ENCODE measurements around the gene YY1AP1.
"Not testable (repeated sequence)": the region's sequence is repeated elsewhere in the genome, so short reads cannot be mapped to it uniquely, and the experiment has no call there.

YY1AP1 gene

GRCh38 chr1:155713075-155713474, 24.5 kb upstream of the YY1AP1 start:
- DNase-seq (ENCODE audit: low read depth in 1 of 2, low spot score in 1 of 2) = no peak
- H3K27me3 ChIP-seq (ENCODE audit: insufficient read depth, poor library complexity, severe bottlenecking) = no peaks in the 10 kb centered on the region
- H3K4me3 ChIP-seq (replicated peaks; ENCODE audit: insufficient read depth, low read length) = no peak overlapping the region
- TF ChIP-seq SPI1 (IDR thresholded peaks at IDR 0.05; ENCODE audit: borderline replicate concordance, low read depth) (no peak), POLR2AphosphoS5 (IDR thresholded peaks at IDR 0.05; ENCODE audit: low read depth) (no peak), CTCF (IDR thresholded peaks at IDR 0.05; ENCODE audit: insufficient read depth, low read length) (no peak), REST (IDR thresholded peaks at IDR 0.05; ENCODE audit: insufficient replicate concordance, low read depth) (no peak), GABPA (IDR thresholded peaks at IDR 0.05; ENCODE audit: low read depth) (no peak)
- no peak overlapping the region for H3K27ac ChIP-seq (replicated peaks)

- not testable (repeated sequence) for DNase-seq (ENCODE audit: low read depth in 1 of 2, low spot score in 1 of 2); H3K27me3 ChIP-seq (ENCODE audit: insufficient read depth, poor library complexity, severe bottlenecking); H3K4me3 ChIP-seq (replicated peaks; ENCODE audit: insufficient read depth, low read length); H3K27ac ChIP-seq (replicated peaks)
These were observed 24.1 kb upstream of the YY1AP1 start for GRCh38 chr1:155712636-155713035.

- H3K27ac ChIP-seq (replicated peaks); H3K4me3 ChIP-seq (replicated peaks; ENCODE audit: insufficient read depth, low read length); DNase-seq (ENCODE audit: low read depth in 1 of 2, low spot score in 1 of 2); H3K27me3 ChIP-seq (ENCODE audit: insufficient read depth, poor library complexity, severe bottlenecking): not testable (repeated sequence)
These were observed 22.9 kb upstream of the YY1AP1 start for GRCh38 chr1:155711457-155711856.

- no peak for DNase-seq (ENCODE audit: low read depth in 1 of 2, low spot score in 1 of 2)
- Histone ChIP-seq H3K27me3 (ENCODE audit: insufficient read depth, poor library complexity, severe bottlenecking) (no peaks in the 10 kb centered on the region), H3K27ac (replicated peaks) (no peak overlapping the region), H3K4me3 (replicated peaks; ENCODE audit: insufficient read depth, low read length) (no peak overlapping the region)
- no peak for TF ChIP-seq REST (IDR thresholded peaks at IDR 0.05; ENCODE audit: insufficient replicate concordance, low read depth)
- no peak for TF ChIP-seq SPI1 (IDR thresholded peaks at IDR 0.05; ENCODE audit: borderline replicate concordance, low read depth)
- TF ChIP-seq CTCF (IDR thresholded peaks at IDR 0.05; ENCODE audit: insufficient read depth, low read length) = no peak
- no peak for TF ChIP-seq GABPA (IDR thresholded peaks at IDR 0.05; ENCODE audit: low read depth)
- TF ChIP-seq POLR2AphosphoS5 (IDR thresholded peaks at IDR 0.05; ENCODE audit: low read depth) = no peak
These were observed 20.8 kb upstream of the YY1AP1 start for GRCh38 chr1:155709391-155709790.

- TF ChIP-seq CTCF (IDR thresholded peaks at IDR 0.05; ENCODE audit: insufficient read depth, low read length) (no peak), SPI1 (IDR thresholded peaks at IDR 0.05; ENCODE audit: borderline replicate concordance, low read depth) (no peak)
- H3K27ac ChIP-seq (replicated peaks) = no peak overlapping the region
- DNase-seq (ENCODE audit: low read depth in 1 of 2, low spot score in 1 of 2) = no peak
These were observed 17.6 kb upstream of the YY1AP1 start for GRCh38 chr1:155706139-155706538.

GRCh38 chr1:155704414-155704813, 15.8 kb upstream of the YY1AP1 start:
- DNase-seq (ENCODE audit: low read depth in 1 of 2, low spot score in 1 of 2); H3K27ac ChIP-seq (replicated peaks); H3K27me3 ChIP-seq (ENCODE audit: insufficient read depth, poor library complexity, severe bottlenecking); H3K4me3 ChIP-seq (replicated peaks; ENCODE audit: insufficient read depth, low read length): not testable (repeated sequence)

More at GRCh38 chr1:155706139-155706538, 17.6 kb upstream of the YY1AP1 start:
- Histone ChIP-seq H3K4me3 (replicated peaks; ENCODE audit: insufficient read depth, low read length) (no peak overlapping the region), H3K27me3 (ENCODE audit: insufficient read depth, poor library complexity, severe bottlenecking) (no peaks in the 10 kb centered on the region)

All from HL-60 (cell line).